Tibial artery (tissue), 4 donors: ENCODE data around the gene BABAM2.

Source experiments
- DNase-seq, 2 donors: peaks; one replicate each; pipeline ENCODE4 v3.0.0-alpha.2; 2019
- H3K27ac ChIP-seq, 2 donors: fragments of 200-600 bp; sonication (generic) in 1 of 2; 1 replicate in 1 of 2; 2 replicates in 1 of 2; pipeline ENCODE4 v1.5.1; 2018 to 2019; ENCODE audit warnings: mild to moderate bottlenecking in 1 of 2
- H3K27me3 ChIP-seq, 2 donors: fragments of 200-600 bp; sonication (generic) in 1 of 2; one replicate each; pipeline versions ENCODE4 v1.5.1 to v1.6.0; 2016 to 2019
- H3K36me3 ChIP-seq, 3 donors: fragments of 200-600 bp; sonication (generic) in 2 of 3; one replicate each; pipeline ENCODE4 v1.5.1; 2016 to 2019; ENCODE audit warnings: mild to moderate bottlenecking in 2 of 3
- H3K4me1 ChIP-seq, 4 donors: fragments of 200-600 bp; sonication (generic) in 2 of 4; 1 replicate in 3 of 4; 2 replicates in 1 of 4; pipeline ENCODE4 v1.5.1; 2016 to 2019
- H3K4me3 ChIP-seq, 2 donors: fragments of 200-600 bp; sonication (generic) in 1 of 2; 1 replicate in 1 of 2; 2 replicates in 1 of 2; pipeline ENCODE4 v1.5.1; 2018 to 2019; ENCODE audit warnings: mild to moderate bottlenecking in 2 of 2
- H3K9me3 ChIP-seq, 3 donors: fragments of 200-600 bp; sonication (generic) in 1 of 3; one replicate each; pipeline ENCODE4 v1.5.1; 2016 to 2019
- CTCF ChIP-seq, 2 experiments: fragments of 200-600 bp in 1 of 2; fragments of 450-650 bp in 1 of 2; IDR thresholded peaks; one replicate each; pipeline ENCODE4 v1.5.1; 2017 to 2019; ENCODE audit warnings: antibody characterized with exemption in 2 of 2, mild to moderate bottlenecking in 1 of 2, moderate library complexity in 1 of 2
- intact Hi-C: fragments of 100-400 bp; cut with DNase I; formaldehyde crosslinking; loops from one replicate; pipeline ENCODE4 v1.15.0; 2023; ENCODE audit warnings: low total_unique reads

The BABAM2 gene

GRCh38 chr2:28234807-28235206 is 344.3 kb downstream of the BABAM2 start:
- Histone ChIP-seq H3K27me3 (no peaks in the 10 kb centered on the region), H3K4me1 (peaks cover 0 to 34% (median 11%) of the 10 kb centered on the region in 4 donors), H3K27ac (no peak overlapping the region), H3K9me3 (no peaks in the 10 kb centered on the region), H3K4me3 (no peak overlapping the region), H3K36me3 (no peaks in the 10 kb centered on the region)
- DNase-seq, result no peak
- TF ChIP-seq CTCF (IDR thresholded peaks at IDR 0.05), result no peak
- intact Hi-C loops, result no loop called here

GRCh38 chr2:28239207-28239606 is 348.7 kb downstream of the BABAM2 start:
- H3K4me1 ChIP-seq, result no peaks in the 10 kb centered on the region
- DNase-seq, result no peak
- no peaks in the 10 kb centered on the region for H3K27me3 ChIP-seq
- H3K27ac ChIP-seq, result no peak overlapping the region
- H3K4me3 ChIP-seq, result no peak overlapping the region
- intact Hi-C loops, result no loop called here
- TF ChIP-seq CTCF (IDR thresholded peaks at IDR 0.05), result no peak
- H3K9me3 ChIP-seq, result no peaks in the 10 kb centered on the region
- peaks cover 0 to 7% (median 7%) of the 10 kb centered on the region in 3 donors for H3K36me3 ChIP-seq

- intact Hi-C loops, result no loop called here
- no peak for DNase-seq
Observed at GRCh38 chr2:28240937-28241336, 350.4 kb downstream of the BABAM2 start.

GRCh38 chr2:28247290-28247689 is 356.8 kb downstream of the BABAM2 start:
- no peak for TF ChIP-seq CTCF (IDR thresholded peaks at IDR 0.05)
- Histone ChIP-seq H3K27ac (no peak overlapping the region), H3K27me3 (no peaks in the 10 kb centered on the region)

More at GRCh38 chr2:28240937-28241336, 350.4 kb downstream of the BABAM2 start:
- Histone ChIP-seq H3K27ac (no peak overlapping the region), H3K4me1 (no peaks in the 10 kb centered on the region), H3K4me3 (no peak overlapping the region), H3K9me3 (no peaks in the 10 kb centered on the region), H3K27me3 (no peaks in the 10 kb centered on the region), H3K36me3 (peaks cover 4 to 21% (median 13%) of the 10 kb centered on the region in 3 donors)
- no peak for TF ChIP-seq CTCF (IDR thresholded peaks at IDR 0.05)

GRCh38 chr2:28247734-28248133 is 357.2 kb downstream of the BABAM2 start:
- Histone ChIP-seq H3K4me1 (peaks cover 0 to 18% (median 5%) of the 10 kb centered on the region in 4 donors), H3K4me3 (no peak overlapping the region), H3K36me3 (peaks cover 4 to 14% (median 6%) of the 10 kb centered on the region in 3 donors), H3K27ac (no peak overlapping the region), H3K9me3 (no peaks in the 10 kb centered on the region), H3K27me3 (no peaks in the 10 kb centered on the region)
- TF ChIP-seq CTCF (IDR thresholded peaks at IDR 0.05), result no peak
- intact Hi-C loops, result no loop called here
- DNase-seq, result no peak

More at GRCh38 chr2:28247290-28247689, 356.8 kb downstream of the BABAM2 start:
- Histone ChIP-seq H3K36me3 (peaks cover 4 to 14% (median 6%) of the 10 kb centered on the region in 3 donors), H3K4me3 (no peak overlapping the region), H3K4me1 (peaks cover 0 to 18% (median 5%) of the 10 kb centered on the region in 4 donors), H3K9me3 (no peaks in the 10 kb centered on the region)
- intact Hi-C loops, result no loop called here
- DNase-seq, result no peak

GRCh38 chr2:28248511-28248910 is 358.0 kb downstream of the BABAM2 start:
- Histone ChIP-seq H3K27ac (peak overlapping the region in 1 of 2 donors; percentile 11), H3K4me3 (no peak overlapping the region), H3K27me3 (no peaks in the 10 kb centered on the region), H3K4me1 (peaks cover 0 to 18% (median 5%) of the 10 kb centered on the region in 4 donors), H3K9me3 (no peaks in the 10 kb centered on the region), H3K36me3 (peaks cover 4 to 14% (median 6%) of the 10 kb centered on the region in 3 donors)
- intact Hi-C loops, result no loop called here
- no peak for DNase-seq
- TF ChIP-seq CTCF (IDR thresholded peaks at IDR 0.05), result no peak
